ENCODE data around the gene INO80E.
A peak's percentile ranks its signal among the peaks of the same experiment; 100 is the strongest.

INO80E gene

GRCh38 chr16:29993191-29993902 lies 2.7 kb upstream of the INO80E start:
- DNase-seq = no peak

DNA sequence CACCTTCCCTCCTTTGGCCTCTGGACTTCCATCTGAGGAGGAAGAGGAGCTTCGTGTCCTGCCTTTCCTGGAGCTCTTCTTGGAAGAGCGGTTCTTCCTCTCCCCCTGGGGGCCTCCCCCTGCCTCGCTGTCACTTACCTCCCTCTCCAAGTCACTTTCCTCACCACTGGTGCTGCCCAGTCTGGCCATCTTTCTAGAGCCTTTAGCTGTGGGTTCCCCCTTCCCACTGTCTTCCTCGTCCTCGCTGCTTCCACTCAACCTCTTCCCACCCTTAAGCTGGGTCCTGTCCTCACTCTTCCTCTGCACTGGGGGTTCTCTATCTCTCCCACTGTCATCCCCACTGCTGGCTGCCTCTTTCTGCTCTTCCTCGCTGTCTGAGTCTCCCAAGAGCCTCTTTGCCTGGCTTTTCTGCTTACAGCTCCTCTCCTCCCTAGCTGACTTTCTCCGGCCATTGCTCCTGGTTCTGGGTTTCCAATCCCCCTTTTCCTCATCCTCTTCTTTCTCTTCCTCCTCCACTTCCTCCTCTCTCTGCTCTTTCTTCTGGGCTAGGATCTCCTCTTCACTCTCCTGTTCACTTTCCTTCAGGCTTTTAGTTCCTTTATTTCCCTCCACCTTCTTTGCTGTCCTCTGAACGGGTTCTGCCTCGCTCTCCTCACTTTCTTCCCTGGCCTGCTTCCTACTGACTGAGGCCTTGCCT lies 2.0 kb upstream of the INO80E start:
- no peak for DNase-seq

DNA sequence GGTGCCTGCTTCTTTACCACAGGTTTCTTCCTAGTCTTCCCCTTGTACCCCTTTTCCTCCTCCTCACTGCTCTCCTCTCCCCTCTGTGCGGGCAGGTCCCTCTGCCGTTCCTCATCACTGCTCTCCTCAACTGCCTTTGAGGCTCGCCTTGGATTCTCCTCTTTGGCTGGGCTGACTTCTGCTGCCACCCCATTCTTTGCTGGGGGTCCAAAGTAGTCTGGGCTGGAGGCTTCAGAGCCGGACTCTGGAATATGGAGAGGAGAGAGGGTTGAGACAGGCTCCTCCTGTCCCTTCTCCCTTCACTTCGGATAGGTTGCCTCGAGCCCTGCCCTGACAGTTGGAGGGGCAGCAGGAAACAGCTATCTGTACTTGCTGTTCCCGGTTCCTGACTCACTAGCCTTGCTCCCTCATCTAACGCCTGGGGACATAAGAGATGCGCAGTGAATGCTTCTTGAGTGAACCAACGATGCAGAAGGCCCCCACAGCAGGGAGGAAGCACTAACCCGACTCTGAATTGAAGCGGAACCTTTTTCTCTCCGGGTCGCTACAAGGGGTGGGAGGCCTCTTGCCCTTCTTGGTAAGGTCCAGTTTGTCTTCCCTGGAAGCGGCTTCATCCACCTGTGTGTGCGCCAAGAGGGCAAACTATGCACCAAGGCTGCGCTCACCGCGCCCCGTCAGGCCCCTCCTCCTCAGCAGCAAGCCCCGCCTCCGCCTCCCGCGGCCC lies 1.3 kb upstream of the INO80E start:
- no peak for DNase-seq

DNA sequence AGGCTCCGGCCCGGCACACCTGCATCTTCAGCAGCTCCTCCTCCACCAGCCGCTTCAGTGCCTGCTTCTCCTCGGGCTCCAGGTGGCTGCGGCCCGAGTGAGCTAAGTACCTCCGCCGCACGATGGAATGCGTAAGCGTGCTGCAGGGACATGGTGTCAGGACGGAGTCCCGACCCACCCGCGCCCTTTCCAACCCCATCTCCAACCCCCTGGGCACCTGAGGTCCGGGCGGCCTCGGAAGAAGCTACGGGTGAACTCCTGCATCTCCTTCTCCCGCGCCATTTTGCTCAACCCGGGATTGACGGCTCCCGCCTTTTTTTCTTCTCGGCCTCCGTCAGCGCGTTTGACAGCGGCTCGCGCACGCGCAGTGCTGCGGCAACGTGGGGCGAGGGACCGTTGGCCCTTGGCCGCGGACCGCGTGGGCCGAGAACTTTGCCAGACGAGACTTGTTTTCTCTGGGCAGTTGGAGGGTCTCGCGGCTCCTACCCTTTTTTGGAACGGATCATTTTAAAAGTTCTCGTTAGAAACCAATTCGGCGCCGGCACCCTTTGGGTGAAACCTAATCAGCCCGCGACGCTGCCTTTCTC lies 624 bp upstream of the INO80E start, which contains the start of gene HIRIP3:
Gene HIRIP3 (minus strand): TSS at position 294 of the 587 bp plus-strand sequence. CDS start 12 bp downstream, at position 282.
- peak; percentile 71 for DNase-seq

DNA sequence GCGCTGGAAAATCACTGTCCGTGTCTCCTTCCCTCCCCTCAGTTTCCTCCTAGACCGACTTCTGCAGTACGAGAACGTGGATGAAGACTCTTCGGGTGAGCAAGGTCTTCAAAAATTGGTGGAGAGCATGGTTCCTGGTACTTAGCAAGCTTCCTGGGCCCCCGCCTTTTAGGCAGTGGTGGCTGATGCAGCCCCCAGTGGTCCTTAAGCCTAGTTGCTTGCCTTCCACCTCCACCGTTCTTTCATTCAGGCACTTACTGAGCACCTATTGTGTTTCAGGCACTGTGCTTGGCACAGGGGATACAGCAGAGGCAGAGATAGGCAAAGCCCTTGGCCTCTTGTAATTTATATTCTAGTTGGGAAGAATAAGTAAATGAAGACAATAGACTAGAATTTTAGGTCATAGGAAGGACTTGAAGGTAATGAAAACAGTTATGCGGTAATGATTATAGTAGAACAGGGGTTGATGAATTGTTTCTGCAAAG lies 767 bp downstream of the INO80E start:
- no peak for DNase-seq

GRCh38 chr16:29999605-30000004 lies 3.6 kb downstream of the INO80E start:
- no peak for DNase-seq

DNA sequence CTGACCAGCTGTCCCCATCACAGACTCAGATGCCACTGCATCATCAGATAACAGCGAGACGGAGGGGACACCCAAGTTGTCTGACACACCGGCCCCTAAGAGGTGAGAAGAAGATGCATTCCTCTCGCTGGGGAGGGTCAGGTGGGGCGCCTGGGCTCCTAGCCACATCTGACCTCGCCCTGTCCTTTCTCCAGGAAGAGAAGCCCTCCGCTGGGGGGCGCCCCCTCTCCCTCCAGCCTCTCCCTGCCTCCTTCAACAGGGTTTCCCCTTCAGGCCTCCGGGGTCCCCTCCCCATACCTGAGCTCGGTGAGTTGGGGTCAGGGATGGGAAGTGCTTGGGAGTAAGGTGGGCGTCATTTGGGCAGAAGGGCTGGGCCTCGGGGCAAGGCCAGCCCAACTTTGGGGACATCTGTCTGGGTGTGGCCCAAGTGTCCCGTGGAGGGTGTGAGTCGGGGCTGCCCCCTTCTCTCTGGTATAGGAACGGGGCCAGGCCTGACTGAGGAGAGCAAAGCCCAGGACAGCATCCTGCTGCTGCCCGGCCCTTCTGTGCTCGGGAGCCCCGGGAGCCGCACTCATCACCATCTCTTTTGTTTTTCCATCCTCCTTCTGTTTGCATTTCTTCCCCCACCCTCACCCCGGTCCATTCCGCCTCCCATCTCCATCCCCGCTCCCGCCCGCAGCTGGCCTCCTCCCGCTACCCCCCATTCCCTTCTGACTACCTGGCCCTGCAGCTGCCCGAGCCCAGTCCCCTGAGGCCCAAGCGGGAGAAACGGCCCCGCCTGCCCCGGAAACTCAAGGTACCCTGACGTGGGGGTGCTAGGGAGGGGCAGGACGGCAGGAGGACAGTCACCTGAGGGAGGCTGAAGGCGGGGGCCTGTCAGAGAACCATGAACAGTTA lies 4.9 kb downstream of the INO80E start:
- no peak for DNase-seq

- DNase-seq = no peak
Observed at GRCh38 chr16:30002614-30003346, 6.7 kb downstream of the INO80E start.

GRCh38 chr16:30003670-30004423 lies 7.8 kb downstream of the INO80E start:
- no peak for DNase-seq

GRCh38 chr16:30004424-30004776 lies 8.4 kb downstream of the INO80E start:
- DNase-seq = peak; percentile 44

- DNase-seq = peak; percentile 63
Observed at GRCh38 chr16:30004811-30005242, 8.8 kb downstream of the INO80E start.

- no peak for DNase-seq
Observed at GRCh38 chr16:30005341-30006094, 9.5 kb downstream of the INO80E start.

DNA sequence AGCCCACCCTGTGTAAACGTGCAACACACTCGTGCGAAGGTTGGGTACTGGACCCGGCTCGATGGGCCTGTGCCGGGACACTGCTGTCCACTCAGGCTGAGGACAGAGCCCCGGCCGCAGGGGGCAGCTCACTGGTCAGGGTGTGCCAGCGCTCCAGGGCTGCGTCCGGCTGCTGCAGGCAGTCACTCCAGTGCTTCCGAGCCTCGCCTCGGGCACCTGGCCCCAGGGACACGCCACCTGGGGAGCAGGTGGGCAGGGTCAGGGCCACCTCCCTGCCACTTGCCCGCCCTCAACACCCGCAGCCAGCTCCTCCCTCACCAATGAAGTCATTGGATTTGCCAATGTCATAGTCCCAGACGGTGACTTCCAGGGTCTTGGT lies 10.0 kb downstream of the INO80E start:
- DNase-seq = no peak

DNA sequence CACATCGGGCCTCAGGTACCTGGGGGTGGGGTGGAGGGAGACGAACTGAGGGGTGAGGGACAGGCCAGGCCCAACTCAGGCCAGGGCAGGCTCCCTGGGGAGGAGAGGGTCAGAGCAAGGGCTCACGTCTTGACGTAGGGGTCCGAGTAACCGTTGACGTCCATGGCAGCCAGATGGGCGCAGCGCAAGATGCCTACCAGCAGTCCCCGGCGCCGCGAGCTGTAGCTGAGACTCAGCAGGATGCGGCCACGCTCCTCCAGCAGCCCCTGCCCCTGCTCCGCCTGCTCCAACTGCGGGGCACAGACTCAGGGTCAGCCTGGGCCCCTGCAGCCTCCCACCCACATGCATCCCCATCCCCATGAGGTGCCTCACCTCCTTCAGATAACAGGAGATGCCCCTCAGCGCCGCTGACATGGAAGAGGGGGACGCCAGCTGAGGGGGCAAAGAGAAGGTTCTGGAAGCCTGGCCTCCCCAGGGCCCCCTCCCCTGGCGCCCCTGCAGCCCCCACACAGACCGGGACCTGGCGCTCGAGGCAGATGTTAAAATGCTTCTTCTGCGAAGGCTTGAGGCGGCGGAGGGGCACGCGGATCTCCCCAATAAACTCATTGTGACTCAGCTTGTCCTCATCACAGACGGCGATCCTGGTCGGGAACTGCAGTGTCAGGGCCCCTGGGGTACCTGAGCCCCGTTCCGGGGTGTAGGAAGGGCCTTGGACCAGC lies 10.8 kb downstream of the INO80E start:
- DNase-seq = no peak

DNA sequence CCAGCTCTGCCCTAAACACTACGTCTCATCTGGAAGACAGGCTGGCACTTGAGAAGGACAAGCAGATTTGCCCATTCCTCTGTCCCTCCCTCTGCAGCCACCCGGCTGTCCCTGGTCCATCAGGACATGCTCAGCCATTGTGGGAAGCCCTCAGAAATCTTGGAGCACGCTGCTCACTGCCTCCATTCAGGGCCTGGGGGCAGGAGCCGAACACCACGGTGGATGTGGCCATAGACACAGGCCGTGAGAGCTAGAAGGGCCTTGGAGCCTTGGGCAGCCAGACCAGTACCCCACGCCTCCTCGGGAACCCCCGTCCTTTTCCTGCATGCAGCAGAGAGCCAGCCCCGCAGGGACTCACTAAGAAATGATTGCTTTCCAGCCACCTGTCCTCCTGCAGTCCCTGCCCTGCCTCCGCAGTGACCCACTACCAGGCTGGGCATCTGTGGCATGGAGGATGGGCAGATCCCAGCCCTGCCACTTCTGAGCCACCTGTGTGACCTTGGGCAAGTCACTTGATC lies 11.4 kb downstream of the INO80E start:
- no peak for DNase-seq

DNA sequence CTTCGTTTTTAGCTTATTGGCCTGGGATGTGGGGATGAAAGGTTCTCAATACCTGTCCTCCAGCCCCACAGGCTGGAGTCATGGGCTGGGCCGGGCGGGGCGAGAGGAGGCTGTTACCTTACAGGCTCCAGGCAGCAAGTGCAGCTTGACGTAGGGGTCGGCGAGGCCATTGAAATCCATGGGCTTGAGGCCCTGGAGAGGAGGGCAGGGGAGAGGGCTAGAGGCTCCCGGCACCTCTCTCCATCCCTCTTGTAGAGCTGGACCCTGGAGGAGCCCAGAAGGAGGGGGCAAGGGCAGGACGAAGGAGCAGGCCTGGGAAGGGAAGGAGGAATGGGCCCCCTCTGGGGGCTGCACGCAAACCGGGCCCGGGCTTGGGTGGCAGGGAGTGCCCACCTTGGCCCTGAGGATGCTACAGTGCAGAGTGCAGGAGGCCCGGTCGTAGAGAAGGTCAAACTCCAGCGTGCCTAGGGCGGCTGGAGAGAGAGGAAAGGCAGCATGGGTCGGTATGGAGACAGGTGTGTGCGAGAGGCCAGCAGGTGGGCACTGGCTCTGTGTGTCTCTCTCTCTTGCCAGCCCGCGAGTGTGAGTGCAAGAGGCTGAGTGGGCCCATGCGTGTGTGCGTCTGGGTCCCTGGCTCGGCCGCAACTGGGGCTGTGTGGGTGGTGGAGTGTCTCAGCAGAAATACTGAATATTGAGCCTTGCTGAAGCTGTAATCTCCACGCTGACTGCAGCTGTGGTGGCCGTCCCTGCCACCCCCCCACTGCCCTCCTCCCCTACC lies 13.2 kb downstream of the INO80E start:
- no peak for DNase-seq

- no peak for DNase-seq
Observed at GRCh38 chr16:30009990-30010843, 14.2 kb downstream of the INO80E start.

Measured in NCI-H526 treated with DMSO at 0.1 percent for 48 hours (cell line).